Measurements from ENCODE around the gene SPDEF. TPM values are rescaled to one million over a fixed set of nuclear protein-coding genes. Genes with fewer than 3 reads are reported as not detected.

SPDEF gene
- total RNA-seq = not detected in 2 replicates

DNA sequence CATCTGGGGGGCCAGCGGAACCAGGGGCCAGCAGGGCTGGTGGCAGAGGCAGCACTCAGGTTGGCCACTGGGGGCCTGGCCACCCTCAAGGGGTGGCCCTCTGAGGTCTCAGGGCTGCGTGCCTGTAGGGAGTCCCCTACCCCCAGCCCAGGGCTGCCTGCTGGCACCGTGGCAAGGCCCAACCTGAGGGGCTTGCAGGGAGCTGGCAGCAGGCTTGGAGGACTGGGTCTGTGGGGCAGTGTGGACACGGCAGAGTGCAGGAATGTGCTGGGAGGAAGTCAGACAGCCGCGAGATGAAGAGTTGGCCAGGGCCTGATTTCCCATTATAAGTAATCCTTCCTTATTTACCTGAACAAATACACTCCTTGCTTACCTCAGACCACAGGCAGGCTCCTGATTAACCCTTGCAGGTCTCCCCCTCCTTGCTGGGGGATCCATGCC lies at the start of gene SPDEF:
SPDEF (minus strand) TSS at position 299 of the 441 bp plus-strand sequence. CDS start 11,874 bp downstream, outside the sequence.
- no peak within 1 kb of the TSS for H3K27ac Mint-ChIP-seq
- H3K27me3 Mint-ChIP-seq = no peaks in the 10 kb centered on the region
- H3K9me3 Mint-ChIP-seq = no peaks in the 10 kb centered on the region
- no peaks in the 10 kb centered on the region for H3K36me3 Mint-ChIP-seq (ENCODE audit: low read depth)
- H3K4me3 Mint-ChIP-seq = no peak within 1 kb of the TSS
- peaks cover 5% of the 10 kb centered on the region for H3K4me1 Mint-ChIP-seq
- no peak for DNase-seq
- intact Hi-C loops (cut with micrococcal nuclease) = no loop called here

DNA sequence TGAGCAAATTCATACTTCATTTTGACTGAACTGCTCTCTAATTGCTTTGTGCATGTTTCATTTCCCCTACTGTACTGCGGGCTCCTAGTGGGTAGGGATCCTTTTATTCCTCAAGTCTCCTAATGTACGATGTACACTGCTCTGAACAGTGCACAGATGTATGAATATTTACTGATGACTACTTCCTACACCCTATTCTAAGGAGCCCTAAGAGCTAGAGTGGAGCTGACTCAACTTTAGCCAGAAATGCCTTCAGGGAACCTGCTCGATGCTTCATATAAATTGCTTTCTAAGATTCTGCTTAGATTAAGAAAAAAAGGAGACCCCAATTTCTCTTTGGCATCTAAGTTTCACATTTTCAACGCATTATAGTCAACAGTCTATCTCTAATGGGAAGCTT lies 47.6 kb upstream of the SPDEF start:
- intact Hi-C loops (cut with micrococcal nuclease) = no loop called here

DNA sequence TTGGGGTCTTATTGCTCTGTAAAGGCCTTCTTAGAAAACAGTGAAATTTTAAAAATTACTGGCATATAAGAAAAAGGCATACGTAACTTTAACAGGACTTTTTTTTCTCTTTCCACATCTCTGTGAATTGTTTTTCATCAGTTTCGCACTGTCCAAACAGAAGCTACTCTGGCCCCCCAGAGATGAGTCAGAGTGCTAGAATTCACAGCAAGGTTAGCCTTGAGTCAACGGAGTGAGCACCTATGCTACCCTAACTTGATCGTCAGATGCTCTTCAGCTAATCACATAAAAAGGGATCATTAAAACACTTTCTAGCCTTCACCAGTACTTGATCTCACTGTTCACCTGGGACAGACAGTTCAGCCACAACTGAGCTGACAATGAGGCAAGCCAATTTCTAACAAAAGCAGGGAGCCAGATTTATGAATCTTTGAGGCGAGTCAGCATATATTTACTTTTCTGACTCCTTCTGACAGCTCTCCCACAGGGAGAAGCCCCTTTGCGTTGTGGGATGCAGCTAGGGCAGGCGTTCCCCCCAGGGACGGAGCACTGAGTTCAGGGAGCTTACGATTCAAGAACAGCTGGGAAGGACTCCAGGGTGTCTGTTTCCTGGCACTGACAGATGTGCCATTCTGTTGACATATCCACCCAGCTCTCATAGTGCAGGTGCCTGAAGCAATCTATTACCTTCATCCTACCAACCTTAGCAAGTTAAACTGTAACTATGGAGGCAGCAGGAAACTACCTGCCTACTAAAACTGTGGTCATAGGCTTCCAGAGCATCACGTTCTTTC lies 46.4 kb upstream of the SPDEF start:
- H3K4me1 Mint-ChIP-seq = peaks cover 9% of the 10 kb centered on the region
- H3K9me3 Mint-ChIP-seq = no peaks in the 10 kb centered on the region
- no peak for DNase-seq
- intact Hi-C loops (cut with micrococcal nuclease) = no loop called here
- H3K36me3 Mint-ChIP-seq (ENCODE audit: low read depth) = peaks cover 20% of the 10 kb centered on the region
- no peaks in the 10 kb centered on the region for H3K27me3 Mint-ChIP-seq
- no peak overlapping the region for H3K4me3 Mint-ChIP-seq
- no peak overlapping the region for H3K27ac Mint-ChIP-seq

More for the DNA sequence above, 47.6 kb upstream of the SPDEF start:
- Mint-ChIP-seq H3K36me3 (ENCODE audit: low read depth) (peaks cover 20% of the 10 kb centered on the region), H3K4me1 (peaks cover 4% of the 10 kb centered on the region), H3K27ac (no peak overlapping the region), H3K27me3 (no peaks in the 10 kb centered on the region), H3K9me3 (no peaks in the 10 kb centered on the region), H3K4me3 (no peak overlapping the region)
- no peak for DNase-seq

DNA sequence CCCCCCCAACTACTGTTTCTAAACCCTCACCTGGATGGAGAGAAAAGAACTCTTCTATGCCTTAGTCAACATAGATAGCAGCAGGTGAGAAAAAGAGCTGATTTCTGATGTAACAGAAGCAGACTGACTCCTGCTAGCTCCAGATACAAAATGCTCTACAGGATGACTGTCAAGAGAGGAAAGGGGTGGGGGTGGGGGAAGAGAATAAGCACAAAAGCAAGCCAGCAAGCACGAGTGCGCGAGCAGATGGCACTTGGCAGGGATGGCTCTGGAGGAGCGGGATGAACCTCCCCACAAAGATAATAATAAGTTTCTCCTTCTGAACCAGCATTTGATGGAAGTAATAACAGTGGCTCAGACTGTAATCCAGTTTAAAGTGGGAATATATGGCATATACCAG lies 45.6 kb upstream of the SPDEF start:
- peaks cover 10% of the 10 kb centered on the region for H3K4me1 Mint-ChIP-seq
- H3K4me3 Mint-ChIP-seq = no peak overlapping the region
- no peaks in the 10 kb centered on the region for H3K9me3 Mint-ChIP-seq
- intact Hi-C loops (cut with micrococcal nuclease) = no loop called here
- DNase-seq = no peak
- H3K27me3 Mint-ChIP-seq = no peaks in the 10 kb centered on the region
- H3K27ac Mint-ChIP-seq = no peak overlapping the region
- peaks cover 21% of the 10 kb centered on the region for H3K36me3 Mint-ChIP-seq (ENCODE audit: low read depth)

DNA sequence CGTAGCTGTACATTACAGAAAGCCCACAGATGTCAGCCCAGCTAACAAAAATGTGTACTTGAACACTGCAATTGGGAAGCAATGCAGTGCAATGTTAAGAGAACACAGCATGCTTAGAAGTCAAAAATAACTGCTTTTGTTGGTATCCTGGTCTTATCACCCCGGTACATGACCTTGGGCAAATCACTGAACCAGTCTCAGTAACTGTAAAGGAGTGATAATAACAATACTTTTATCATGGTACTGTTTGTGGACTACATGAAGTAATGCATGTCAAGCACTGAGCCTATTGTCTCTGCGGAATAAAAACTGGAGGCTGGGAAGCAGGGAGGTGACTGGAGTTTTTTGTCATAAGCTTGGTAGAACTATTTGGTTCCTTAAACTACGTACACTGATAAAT lies 44.7 kb upstream of the SPDEF start:
- no peaks in the 10 kb centered on the region for H3K9me3 Mint-ChIP-seq
- peaks cover 13% of the 10 kb centered on the region for H3K36me3 Mint-ChIP-seq (ENCODE audit: low read depth)
- intact Hi-C loops (cut with micrococcal nuclease) = no loop called here
- no peak overlapping the region for H3K4me3 Mint-ChIP-seq
- peaks cover 11% of the 10 kb centered on the region for H3K4me1 Mint-ChIP-seq
- H3K27ac Mint-ChIP-seq = no peak overlapping the region
- DNase-seq = no peak
- H3K27me3 Mint-ChIP-seq = no peaks in the 10 kb centered on the region

DNA sequence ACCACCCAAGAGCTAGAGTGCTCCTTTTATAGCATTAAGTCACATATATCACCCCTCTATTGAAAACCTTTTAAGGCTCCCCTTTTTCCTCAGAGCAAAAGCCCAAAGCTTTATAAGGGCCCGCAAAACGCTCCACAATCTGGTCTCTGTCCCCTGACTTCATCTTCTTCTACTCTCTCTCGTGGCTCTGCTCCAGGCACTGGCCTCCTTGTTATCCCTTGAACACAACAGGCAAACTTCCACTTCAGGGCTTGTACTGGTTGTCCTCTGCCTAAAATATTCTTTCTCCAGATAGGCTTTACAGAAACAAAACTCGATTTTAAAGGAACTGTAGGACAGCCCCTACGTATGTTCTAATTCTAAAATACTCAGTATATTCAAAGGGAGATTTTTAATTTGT lies 44.0 kb upstream of the SPDEF start:
- H3K27ac Mint-ChIP-seq = no peak overlapping the region
- no peak overlapping the region for H3K4me3 Mint-ChIP-seq
- no peaks in the 10 kb centered on the region for H3K27me3 Mint-ChIP-seq
- peaks cover 11% of the 10 kb centered on the region for H3K36me3 Mint-ChIP-seq (ENCODE audit: low read depth)
- no peak for DNase-seq
- H3K9me3 Mint-ChIP-seq = no peaks in the 10 kb centered on the region
- intact Hi-C loops (cut with micrococcal nuclease) = no loop called here
- H3K4me1 Mint-ChIP-seq = peaks cover 11% of the 10 kb centered on the region

DNA sequence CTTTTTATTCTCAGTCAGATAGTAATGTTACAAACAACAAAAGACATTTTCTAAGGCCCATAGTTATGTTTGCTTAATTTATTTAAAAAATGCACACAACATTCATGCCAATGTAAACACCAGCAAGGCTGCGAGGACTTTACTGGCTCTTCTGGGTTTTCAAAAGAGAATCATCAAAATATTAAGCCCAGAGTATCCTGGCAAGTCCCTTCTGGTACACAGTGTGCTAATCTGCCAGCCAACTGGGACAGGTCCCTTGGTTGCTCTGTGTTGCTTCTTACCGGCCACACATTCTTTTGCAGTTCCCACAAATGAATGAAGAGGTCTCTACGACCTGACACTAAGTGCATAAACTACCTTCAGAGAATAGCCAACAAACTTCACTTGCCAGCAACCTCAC lies 42.6 kb upstream of the SPDEF start:
- intact Hi-C loops (cut with micrococcal nuclease) = no loop called here
- H3K4me3 Mint-ChIP-seq = no peak overlapping the region

DNA sequence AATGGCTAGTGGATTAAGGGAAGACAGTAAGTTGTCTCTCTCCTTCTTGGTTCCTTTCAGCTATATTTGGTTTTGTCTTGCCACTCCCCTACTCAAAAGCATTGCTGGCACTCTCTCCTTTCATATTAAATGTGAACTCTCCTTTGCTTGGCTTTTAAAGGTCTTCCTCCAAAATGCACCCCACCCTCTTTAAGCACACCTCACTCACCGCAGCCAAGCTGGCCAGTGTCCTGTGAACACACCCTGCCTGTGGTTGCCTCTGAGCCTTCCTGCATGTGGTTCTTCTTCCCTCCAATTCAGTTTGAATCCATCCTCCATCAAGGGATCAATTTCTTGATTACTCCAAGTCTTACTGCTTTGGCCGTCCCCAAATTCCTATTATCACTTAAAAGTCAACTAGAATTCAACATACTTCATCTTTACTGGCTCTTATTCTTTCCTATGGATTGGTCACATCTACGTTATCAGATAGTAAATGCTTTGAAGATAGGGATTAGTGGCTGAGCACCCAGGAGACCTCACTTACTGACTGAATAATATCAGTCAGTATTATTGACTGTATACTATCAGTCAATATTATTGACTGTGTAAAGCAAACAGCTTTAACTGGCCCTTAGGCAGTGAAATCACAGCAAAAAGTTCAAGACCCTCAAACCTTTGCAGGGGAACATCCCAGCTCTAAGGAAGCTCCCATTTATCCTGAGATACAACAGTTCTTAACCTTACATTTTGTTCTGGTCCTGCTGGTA lies 41.6 kb upstream of the SPDEF start:
- DNase-seq = no peak
- H3K27me3 Mint-ChIP-seq = no peaks in the 10 kb centered on the region
- H3K4me1 Mint-ChIP-seq = peaks cover 11% of the 10 kb centered on the region
- H3K27ac Mint-ChIP-seq = no peak overlapping the region
- H3K4me3 Mint-ChIP-seq = no peak overlapping the region
- H3K36me3 Mint-ChIP-seq (ENCODE audit: low read depth) = peaks cover 8% of the 10 kb centered on the region
- intact Hi-C loops (cut with micrococcal nuclease) = no loop called here
- H3K9me3 Mint-ChIP-seq = no peaks in the 10 kb centered on the region

More for the DNA sequence above, 42.6 kb upstream of the SPDEF start:
- Mint-ChIP-seq H3K27ac (no peak overlapping the region), H3K9me3 (no peaks in the 10 kb centered on the region), H3K36me3 (ENCODE audit: low read depth) (peaks cover 8% of the 10 kb centered on the region), H3K27me3 (no peaks in the 10 kb centered on the region), H3K4me1 (peaks cover 11% of the 10 kb centered on the region)
- DNase-seq = no peak

DNA sequence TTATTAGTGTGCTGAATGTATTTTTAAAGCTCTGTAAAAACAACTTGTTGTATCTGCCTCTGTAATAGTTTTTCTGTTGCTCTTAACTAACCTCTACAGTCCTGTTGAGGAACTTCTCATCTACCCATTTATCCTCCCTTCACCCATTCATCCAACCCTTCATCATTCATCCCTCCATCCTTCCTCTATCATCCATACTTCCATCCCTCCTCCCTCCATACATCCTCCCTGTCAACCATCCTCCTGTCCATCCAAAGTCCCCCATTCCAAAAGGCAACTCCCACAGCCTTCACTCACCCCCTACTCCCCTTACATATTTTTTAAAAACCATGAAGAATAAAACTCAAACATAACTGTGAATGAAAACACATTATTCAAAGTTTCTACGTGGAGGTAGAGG lies 40.7 kb upstream of the SPDEF start:
- Mint-ChIP-seq H3K4me3 (no peak overlapping the region), H3K27me3 (no peaks in the 10 kb centered on the region), H3K36me3 (ENCODE audit: low read depth) (peaks cover 8% of the 10 kb centered on the region), H3K27ac (peak overlapping the region; percentile 16), H3K9me3 (no peaks in the 10 kb centered on the region), H3K4me1 (peaks cover 14% of the 10 kb centered on the region)
- DNase-seq = no peak
- intact Hi-C loops (cut with micrococcal nuclease) = no loop called here

DNA sequence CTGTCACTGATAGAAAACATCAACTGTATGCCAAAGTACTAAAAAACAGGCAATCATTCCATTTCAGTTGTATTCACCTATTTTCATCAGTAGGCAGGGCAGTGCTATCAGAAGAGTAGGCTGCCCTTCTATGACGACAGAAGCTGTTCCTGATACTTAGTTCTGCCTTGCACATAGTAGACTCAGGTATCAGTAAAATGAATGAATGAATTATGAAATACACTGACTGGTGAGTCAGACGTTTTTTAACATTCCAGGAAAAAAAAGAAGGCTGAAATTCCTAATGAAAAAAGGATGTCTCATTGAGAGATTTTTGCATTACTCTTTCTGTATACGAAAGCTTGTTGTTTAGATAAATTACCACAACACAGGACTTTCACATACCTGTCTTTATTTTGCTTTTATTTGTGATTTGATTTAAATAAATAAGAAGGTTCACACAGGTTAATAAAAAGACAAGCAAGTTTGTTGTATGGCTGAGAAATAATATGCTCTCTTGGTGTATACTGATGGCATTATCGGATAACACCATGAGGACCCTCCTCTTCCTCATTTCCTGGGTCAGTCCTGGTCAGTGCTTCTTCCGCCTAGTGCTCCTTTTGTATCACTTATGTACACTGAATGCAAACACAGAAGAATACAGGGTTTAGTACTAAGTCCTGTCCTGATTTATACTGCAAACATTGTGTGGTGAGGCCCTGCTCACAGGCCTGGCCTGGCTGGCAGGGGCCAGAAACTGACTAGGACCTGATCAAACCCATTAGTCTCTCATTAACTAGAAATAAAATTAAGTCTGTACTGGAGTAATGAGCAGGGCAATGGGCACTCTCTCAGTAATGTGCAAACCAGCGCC lies 39.4 kb upstream of the SPDEF start:
- intact Hi-C loops (cut with micrococcal nuclease) = no loop called here
- Mint-ChIP-seq H3K9me3 (no peaks in the 10 kb centered on the region), H3K27me3 (no peaks in the 10 kb centered on the region), H3K4me3 (no peak overlapping the region), H3K36me3 (ENCODE audit: low read depth) (peaks cover 8% of the 10 kb centered on the region), H3K4me1 (peaks cover 15% of the 10 kb centered on the region), H3K27ac (no peak overlapping the region)
- no peak for DNase-seq

DNA sequence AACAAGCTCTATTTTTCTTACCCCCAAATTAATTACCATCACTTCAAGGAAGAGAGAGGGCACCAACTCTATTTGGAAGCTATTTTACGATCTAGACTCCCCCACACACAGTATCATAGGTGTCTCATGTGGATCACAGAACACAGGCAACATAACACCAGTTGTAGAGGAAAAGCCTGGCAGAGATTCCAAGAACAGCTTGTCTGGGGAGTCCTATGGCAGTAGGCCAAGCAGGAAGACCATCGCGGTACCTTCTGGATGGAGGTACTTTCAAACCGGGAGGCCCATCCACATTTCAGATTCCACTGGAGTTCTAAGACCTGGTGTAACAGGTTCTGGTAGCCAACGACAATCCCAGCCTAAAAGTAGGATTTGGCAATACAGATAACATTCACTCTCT lies 37.6 kb upstream of the SPDEF start:
- no peak overlapping the region for H3K27ac Mint-ChIP-seq
- no peak for DNase-seq
- H3K4me1 Mint-ChIP-seq = peaks cover 15% of the 10 kb centered on the region
- H3K36me3 Mint-ChIP-seq (ENCODE audit: low read depth) = peaks cover 15% of the 10 kb centered on the region
- H3K27me3 Mint-ChIP-seq = no peaks in the 10 kb centered on the region
- H3K9me3 Mint-ChIP-seq = no peaks in the 10 kb centered on the region
- intact Hi-C loops (cut with micrococcal nuclease) = no loop called here
- H3K4me3 Mint-ChIP-seq = no peak overlapping the region

DNA sequence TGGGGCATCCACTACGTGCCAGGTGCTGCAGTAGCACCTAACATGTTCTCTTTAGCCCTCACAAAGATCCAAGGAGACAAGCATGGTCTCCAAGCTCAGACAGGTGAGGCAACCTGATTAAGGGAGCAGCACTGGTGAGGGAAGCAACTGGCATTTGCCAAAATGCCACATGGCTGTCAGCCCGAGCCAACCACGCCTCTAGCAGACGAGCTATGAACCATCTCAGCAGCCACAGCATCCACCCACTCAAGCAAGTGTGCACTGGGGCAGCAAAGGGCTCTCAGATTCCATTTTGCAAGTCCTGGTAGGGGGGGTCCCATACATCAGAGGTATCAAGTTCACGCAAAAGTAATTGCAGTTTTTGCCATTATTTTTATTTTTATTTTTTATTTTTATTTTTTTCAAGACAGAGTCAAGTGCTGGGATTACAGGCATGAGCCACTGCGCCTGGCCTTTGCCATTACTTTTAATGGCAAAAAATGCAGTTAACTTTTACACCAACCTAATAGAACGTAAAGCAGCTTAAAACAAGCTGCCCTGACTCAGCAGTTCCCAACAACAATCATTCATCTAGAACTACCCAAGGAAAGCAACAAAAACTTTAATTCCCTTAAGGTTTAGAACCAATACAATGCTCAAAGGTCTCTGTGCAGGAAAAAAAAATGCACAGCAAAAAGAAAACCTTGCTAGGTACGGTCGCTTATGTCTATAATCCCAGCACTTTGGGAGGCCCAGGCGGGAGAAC lies 36.3 kb upstream of the SPDEF start:
- no peak for DNase-seq
- H3K9me3 Mint-ChIP-seq = no peaks in the 10 kb centered on the region
- no peaks in the 10 kb centered on the region for H3K27me3 Mint-ChIP-seq
- no peak overlapping the region for H3K27ac Mint-ChIP-seq
- peaks cover 10% of the 10 kb centered on the region for H3K4me1 Mint-ChIP-seq
- peaks cover 15% of the 10 kb centered on the region for H3K36me3 Mint-ChIP-seq (ENCODE audit: low read depth)
- H3K4me3 Mint-ChIP-seq = no peak overlapping the region
- intact Hi-C loops (cut with micrococcal nuclease) = no loop called here

DNA sequence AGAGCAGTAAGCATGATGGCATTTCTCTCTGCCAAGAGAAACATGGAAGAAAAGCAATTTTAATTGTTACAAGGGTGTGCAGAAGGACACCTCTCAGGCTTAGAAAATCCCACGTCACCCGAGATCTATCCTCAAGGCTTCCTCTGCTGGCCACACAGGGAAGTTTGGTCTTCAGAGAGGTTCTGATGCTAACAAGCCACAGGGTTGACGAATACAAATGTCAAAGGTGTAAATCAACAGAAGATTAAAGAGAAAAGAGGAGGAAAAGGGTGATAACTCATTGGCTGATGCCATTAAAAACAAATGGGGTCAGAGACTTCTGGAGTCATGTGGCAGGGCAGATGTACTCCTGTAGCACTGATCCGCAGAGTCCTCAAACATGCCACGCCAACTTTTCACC lies 33.6 kb upstream of the SPDEF start:
- no peaks in the 10 kb centered on the region for H3K27me3 Mint-ChIP-seq
- intact Hi-C loops (cut with micrococcal nuclease) = no loop called here
- no peak for DNase-seq
- H3K36me3 Mint-ChIP-seq (ENCODE audit: low read depth) = peaks cover 12% of the 10 kb centered on the region
- H3K27ac Mint-ChIP-seq = no peak overlapping the region
- H3K4me3 Mint-ChIP-seq = no peak overlapping the region
- H3K9me3 Mint-ChIP-seq = no peaks in the 10 kb centered on the region
- H3K4me1 Mint-ChIP-seq = peaks cover 12% of the 10 kb centered on the region

Measured in activated CD4-positive, alpha-beta T cell treated with anti-CD3 and anti-CD28 coated beads, Interleukin-2, amount 10 ng/mL, durations not matched to agents 24 days and 14 days (primary cell).